K562 (cell line): ENCODE data around the gene EPGN. TPM values are rescaled to one million over a fixed set of nuclear protein-coding genes. Genes with fewer than 3 reads are reported as not detected.

Experiments used
- CBFA2T2 ChIP-seq: fragments of 450-650 bp; conservative IDR thresholded peaks from 2 replicates; pipeline ENCODE4 v1.6.1; 2017; ENCODE audit warnings: mild to moderate bottlenecking
- CBX3 ChIP-seq, 2 experiments: IDR thresholded peaks; 1 replicate in 1 of 2; 2 replicates in 1 of 2; pipeline ENCODE4 v1.6.1; 2012; ENCODE audit warnings: inconsistent platforms in 2 of 2, low read length in 2 of 2, borderline replicate concordance in 1 of 2, control low read depth in 1 of 2
- EWSR1 ChIP-seq: fragments of 450-650 bp; IDR thresholded peaks from 2 replicates; pipeline ENCODE4 v1.6.1; 2018; ENCODE audit warnings: borderline replicate concordance, mild to moderate bottlenecking, low read depth, moderate library complexity; ENCODE audit not compliant: partially characterized antibody
- FOS ChIP-seq: IDR thresholded peaks from 3 replicates; pipeline ENCODE4 v1.6.1; 2011; ENCODE audit not compliant: insufficient read length; ENCODE audit errors: extremely low read depth
- HDAC1 ChIP-seq, 2 experiments: fragments of 450-650 bp; IDR thresholded peaks; 2 replicates each; pipeline ENCODE4 v1.6.1; 2016 to 2017; ENCODE audit warnings: inconsistent platforms in 1 of 2, mild to moderate bottlenecking in 1 of 2, moderate library complexity in 1 of 2
- JUND ChIP-seq, 2 experiments: IDR thresholded peaks; 2 replicates in 1 of 2; 3 replicates in 1 of 2; pipeline ENCODE4 v1.6.1; 2011; ENCODE audit warnings: borderline replicate concordance in 2 of 2, low read depth in 2 of 2, low read length in 2 of 2, improper control_type of control experiment in 1 of 2, missing biosample characterization in 1 of 2, missing genetic modification characterization in 1 of 2, missing genetic modification reagents in 1 of 2
- KDM4B ChIP-seq, 2 experiments: fragments of 450-650 bp in 1 of 2; sonication (generic) in 1 of 2; IDR thresholded peaks; 2 replicates each; pipeline ENCODE4 v1.6.1; 2016 to 2017; ENCODE audit warnings: borderline replicate concordance in 2 of 2, antibody characterized with exemption in 1 of 2, low read depth in 1 of 2, mild to moderate bottlenecking in 1 of 2
- LEF1 ChIP-seq: fragments of 450-650 bp; IDR thresholded peaks from 2 replicates; pipeline ENCODE4 v1.6.1; 2016; ENCODE audit warnings: mild to moderate bottlenecking
- MEF2D ChIP-seq: conservative IDR thresholded peaks from 2 replicates; pipeline ENCODE4 v1.6.1; 2016; ENCODE audit warnings: low read depth, missing genetic modification characterization, missing compliant biosample characterization
- NCOA2 ChIP-seq, 2 experiments: fragments of 450-650 bp; IDR thresholded peaks; 2 replicates each; pipeline ENCODE4 v1.6.1; 2018; ENCODE audit warnings: mild to moderate bottlenecking in 2 of 2, moderate library complexity in 1 of 2; ENCODE audit not compliant: partially characterized antibody in 2 of 2
- NR2F6 ChIP-seq: fragments of 450-650 bp; formaldehyde crosslinking; IDR thresholded peaks from 2 replicates; pipeline ENCODE4 v1.4.0; 2020; ENCODE audit warnings: mild to moderate bottlenecking
- POLR3A ChIP-seq: IDR thresholded peaks from 2 replicates; pipeline ENCODE4 v1.6.1; 2011; ENCODE audit warnings: borderline replicate concordance, mild to moderate bottlenecking, moderate library complexity; ENCODE audit not compliant: insufficient read length, insufficient read depth; ENCODE audit errors: extremely low read depth
- RHOXF2B ChIP-seq: fragments of 250-450 bp; sonication (Bioruptor Pico); conservative IDR thresholded peaks from 2 replicates; pipeline ENCODE4 v1.5.1; 2021
- TCFL5 ChIP-seq: fragments of 250-450 bp; sonication (Bioruptor Pico); conservative IDR thresholded peaks from 2 replicates; pipeline ENCODE4 v1.6.1; 2021; ENCODE audit warnings: mild to moderate bottlenecking, moderate library complexity, matching md5 sums
- ZBTB8A ChIP-seq: fragments of 450-650 bp; IDR thresholded peaks from 2 replicates; pipeline ENCODE4 v1.6.1; 2018; ENCODE audit warnings: mild to moderate bottlenecking, moderate library complexity; ENCODE audit not compliant: partially characterized antibody
- ZNF165 ChIP-seq: fragments of 250-450 bp; sonication (Bioruptor Pico); IDR thresholded peaks from 2 replicates; pipeline ENCODE4 v1.4.0; 2020; ENCODE audit warnings: borderline replicate concordance
- ZNF695 ChIP-seq: fragments of 450-650 bp; formaldehyde crosslinking; IDR thresholded peaks from 2 replicates; pipeline ENCODE4 v1.4.0; 2020; ENCODE audit warnings: mild to moderate bottlenecking, moderate library complexity
- polyA plus RNA-seq, 8 experiments: library from polyadenylated mRNA; depleted of rRNA in 4 of 8; stranded (reverse) in 5 of 8; unstranded in 3 of 8; fragments of >200 nt; fragmentation: Nextera tagmentation in 2 of 8; fragmentation: Illumina TruSeq in 1 of 8; extraction: Ambion mirVana in 2 of 8; extraction: Trizol in 1 of 8; gene quantifications; 2 replicates each; pipeline versions ENCODE4 v1.2.1 to v1.2.3, GENCODE V29; 2011 to 2014; ENCODE audit warnings: inconsistent platforms in 1 of 8, missing spikeins in 1 of 8
- total RNA-seq, 7 experiments: library from RNA; depleted of rRNA in 6 of 7; stranded (reverse); fragments of >200 nt in 6 of 7; fragmentation: Illumina TruSeq in 2 of 7; extraction: Trizol in 2 of 7; gene quantifications; 2 replicates each; pipeline versions ENCODE4 v1.2.1 to v1.2.3, GENCODE V29; 2011 to 2021; ENCODE audit warnings: low replicate concordance in 1 of 7
- TF ChIP-seq, protein P1 (sequence below), 3 experiments: IDR thresholded peaks in 2 of 3; conservative IDR thresholded peaks in 1 of 3; 2 replicates each; pipeline ENCODE4 v1.5.1; 2011 to 2012; ENCODE audit warnings: low read length in 3 of 3, mild to moderate bottlenecking in 3 of 3, control low read depth in 2 of 3, improper control_type of control experiment in 1 of 3, inconsistent platforms in 1 of 3, low read depth in 1 of 3, mixed read lengths in 1 of 3, moderate library complexity in 1 of 3; ENCODE audit not compliant: insufficient read depth in 2 of 3
- TF ChIP-seq, protein P2 (sequence below): fragments of 450-650 bp; IDR thresholded peaks from 2 replicates; pipeline ENCODE4 v1.6.1; 2016; ENCODE audit warnings: low read depth, mild to moderate bottlenecking, moderate library complexity
- TF ChIP-seq, protein P3 (sequence below): fragments of 450-650 bp; IDR thresholded peaks from 2 replicates; pipeline ENCODE4 v1.6.1; 2017; ENCODE audit warnings: mild to moderate bottlenecking, moderate library complexity
- TF ChIP-seq, protein P4 (sequence below): fragments of 450-650 bp; formaldehyde crosslinking; IDR thresholded peaks from 2 replicates; pipeline ENCODE4 v1.4.0; 2020; ENCODE audit warnings: mild to moderate bottlenecking, moderate library complexity
- TF ChIP-seq, protein P5 (sequence below): fragments of 450-650 bp; formaldehyde crosslinking; IDR thresholded peaks from 2 replicates; pipeline ENCODE4 v1.4.0; 2022; ENCODE audit warnings: mild to moderate bottlenecking, moderate library complexity

Gene EPGN
- total and polyA plus RNA-seq, 9 of the 15 experiments (the other 6 are each of a cell fraction or from before 2014, with no cell fraction given), result 0.10 to 0.56 TPM; not detected in 7

DNA sequence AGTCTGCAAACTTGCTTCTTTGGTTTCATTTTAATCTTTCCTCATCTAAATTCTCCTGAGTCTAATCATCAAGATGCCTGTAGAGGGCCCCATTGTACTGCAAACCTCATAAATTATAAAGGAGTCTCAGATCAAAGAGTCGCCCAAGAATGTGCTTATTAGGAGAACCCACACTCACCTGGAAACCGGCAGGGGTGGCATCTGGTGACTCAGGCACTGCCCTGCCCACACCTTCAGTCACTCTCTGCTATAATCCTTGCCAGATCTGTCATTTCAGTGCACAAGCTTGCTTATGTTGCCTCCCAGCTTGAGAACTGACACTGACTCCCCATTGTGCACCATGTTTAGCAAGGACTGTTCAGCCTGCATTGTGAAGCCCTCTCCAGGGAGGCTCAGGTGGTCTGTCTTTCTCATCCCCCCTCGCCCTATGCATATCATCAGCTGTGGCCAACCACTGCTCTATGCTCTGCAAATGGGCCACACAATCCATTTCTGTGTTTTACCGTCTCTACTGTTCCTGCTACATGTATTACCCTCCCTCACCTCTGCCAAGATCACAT, 12.4 kb downstream of the EPGN start (continued):
- TF ChIP-seq, protein P1, sequence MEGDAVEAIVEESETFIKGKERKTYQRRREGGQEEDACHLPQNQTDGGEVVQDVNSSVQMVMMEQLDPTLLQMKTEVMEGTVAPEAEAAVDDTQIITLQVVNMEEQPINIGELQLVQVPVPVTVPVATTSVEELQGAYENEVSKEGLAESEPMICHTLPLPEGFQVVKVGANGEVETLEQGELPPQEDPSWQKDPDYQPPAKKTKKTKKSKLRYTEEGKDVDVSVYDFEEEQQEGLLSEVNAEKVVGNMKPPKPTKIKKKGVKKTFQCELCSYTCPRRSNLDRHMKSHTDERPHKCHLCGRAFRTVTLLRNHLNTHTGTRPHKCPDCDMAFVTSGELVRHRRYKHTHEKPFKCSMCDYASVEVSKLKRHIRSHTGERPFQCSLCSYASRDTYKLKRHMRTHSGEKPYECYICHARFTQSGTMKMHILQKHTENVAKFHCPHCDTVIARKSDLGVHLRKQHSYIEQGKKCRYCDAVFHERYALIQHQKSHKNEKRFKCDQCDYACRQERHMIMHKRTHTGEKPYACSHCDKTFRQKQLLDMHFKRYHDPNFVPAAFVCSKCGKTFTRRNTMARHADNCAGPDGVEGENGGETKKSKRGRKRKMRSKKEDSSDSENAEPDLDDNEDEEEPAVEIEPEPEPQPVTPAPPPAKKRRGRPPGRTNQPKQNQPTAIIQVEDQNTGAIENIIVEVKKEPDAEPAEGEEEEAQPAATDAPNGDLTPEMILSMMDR (IDR thresholded peaks at IDR 0.05 in 2 of 3, conservative IDR thresholded peaks at IDR 0.05 in 1 of 3; ENCODE audit: insufficient read depth in 2 of 3, low read depth in 1 of 3, low read length in 3 of 3), result peak; percentile 65 to 78 (median 68); a peak in 5 of 6 replicates
- TF ChIP-seq CBX3 (IDR thresholded peaks at IDR 0.05; ENCODE audit: borderline replicate concordance in 1 of 2, low read length in 2 of 2) (no peak), HDAC1 (IDR thresholded peaks at IDR 0.05) (no peak), MEF2D (no peak), TCFL5 (no peak), POLR3A (no peak), NCOA2 (IDR thresholded peaks at IDR 0.05; ENCODE audit: partially characterized antibody in 2 of 2) (no peak), LEF1 (peak; percentile 80), FOS (no peak), ZNF695 (CRISPR knock-in tag) (no peak), RHOXF2B (no peak), NR2F6 (CRISPR knock-in tag) (no peak), EWSR1 (no peak), ZBTB8A (no peak), ZNF165 (CRISPR knock-in tag) (no peak), JUND (IDR thresholded peaks at IDR 0.05; ENCODE audit: borderline replicate concordance, low read depth, low read length) (0 out of 2 replicates have a peak, but pooled peaks have one; percentile 7), JUND (tag; IDR thresholded peaks at IDR 0.05; ENCODE audit: borderline replicate concordance, low read depth, low read length) (no peak), KDM4B (IDR thresholded peaks at IDR 0.05; ENCODE audit: borderline replicate concordance in 2 of 2, low read depth in 1 of 2) (no peak), CBFA2T2 (no peak)
- TF ChIP-seq, protein P2, sequence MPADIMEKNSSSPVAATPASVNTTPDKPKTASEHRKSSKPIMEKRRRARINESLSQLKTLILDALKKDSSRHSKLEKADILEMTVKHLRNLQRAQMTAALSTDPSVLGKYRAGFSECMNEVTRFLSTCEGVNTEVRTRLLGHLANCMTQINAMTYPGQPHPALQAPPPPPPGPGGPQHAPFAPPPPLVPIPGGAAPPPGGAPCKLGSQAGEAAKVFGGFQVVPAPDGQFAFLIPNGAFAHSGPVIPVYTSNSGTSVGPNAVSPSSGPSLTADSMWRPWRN, result no peak
- TF ChIP-seq, protein P3, sequence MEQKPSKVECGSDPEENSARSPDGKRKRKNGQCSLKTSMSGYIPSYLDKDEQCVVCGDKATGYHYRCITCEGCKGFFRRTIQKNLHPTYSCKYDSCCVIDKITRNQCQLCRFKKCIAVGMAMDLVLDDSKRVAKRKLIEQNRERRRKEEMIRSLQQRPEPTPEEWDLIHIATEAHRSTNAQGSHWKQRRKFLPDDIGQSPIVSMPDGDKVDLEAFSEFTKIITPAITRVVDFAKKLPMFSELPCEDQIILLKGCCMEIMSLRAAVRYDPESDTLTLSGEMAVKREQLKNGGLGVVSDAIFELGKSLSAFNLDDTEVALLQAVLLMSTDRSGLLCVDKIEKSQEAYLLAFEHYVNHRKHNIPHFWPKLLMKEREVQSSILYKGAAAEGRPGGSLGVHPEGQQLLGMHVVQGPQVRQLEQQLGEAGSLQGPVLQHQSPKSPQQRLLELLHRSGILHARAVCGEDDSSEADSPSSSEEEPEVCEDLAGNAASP, result no peak
- TF ChIP-seq, protein P4, sequence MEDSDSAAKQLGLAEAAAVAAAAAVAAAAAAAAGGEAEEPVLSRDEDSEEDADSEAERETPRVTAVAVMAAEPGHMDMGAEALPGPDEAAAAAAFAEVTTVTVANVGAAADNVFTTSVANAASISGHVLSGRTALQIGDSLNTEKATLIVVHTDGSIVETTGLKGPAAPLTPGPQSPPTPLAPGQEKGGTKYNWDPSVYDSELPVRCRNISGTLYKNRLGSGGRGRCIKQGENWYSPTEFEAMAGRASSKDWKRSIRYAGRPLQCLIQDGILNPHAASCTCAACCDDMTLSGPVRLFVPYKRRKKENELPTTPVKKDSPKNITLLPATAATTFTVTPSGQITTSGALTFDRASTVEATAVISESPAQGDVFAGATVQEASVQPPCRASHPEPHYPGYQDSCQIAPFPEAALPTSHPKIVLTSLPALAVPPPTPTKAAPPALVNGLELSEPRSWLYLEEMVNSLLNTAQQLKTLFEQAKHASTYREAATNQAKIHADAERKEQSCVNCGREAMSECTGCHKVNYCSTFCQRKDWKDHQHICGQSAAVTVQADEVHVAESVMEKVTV (CRISPR knock-in tag), result peak; percentile 67; the same call in 1 of the 2 replicates
- TF ChIP-seq, protein P5, sequence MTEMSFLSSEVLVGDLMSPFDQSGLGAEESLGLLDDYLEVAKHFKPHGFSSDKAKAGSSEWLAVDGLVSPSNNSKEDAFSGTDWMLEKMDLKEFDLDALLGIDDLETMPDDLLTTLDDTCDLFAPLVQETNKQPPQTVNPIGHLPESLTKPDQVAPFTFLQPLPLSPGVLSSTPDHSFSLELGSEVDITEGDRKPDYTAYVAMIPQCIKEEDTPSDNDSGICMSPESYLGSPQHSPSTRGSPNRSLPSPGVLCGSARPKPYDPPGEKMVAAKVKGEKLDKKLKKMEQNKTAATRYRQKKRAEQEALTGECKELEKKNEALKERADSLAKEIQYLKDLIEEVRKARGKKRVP (CRISPR knock-in tag), result no peak
